Measurements from ENCODE around the gene UBE3D. TPM values are rescaled to one million over a fixed set of nuclear protein-coding genes. Genes with fewer than 3 reads are reported as not detected.

UBE3D gene
- total and polyA plus RNA-seq, 2 of the 4 experiments (the other 2 are of a cell fraction) = 3.2 to 6.3 TPM

DNA sequence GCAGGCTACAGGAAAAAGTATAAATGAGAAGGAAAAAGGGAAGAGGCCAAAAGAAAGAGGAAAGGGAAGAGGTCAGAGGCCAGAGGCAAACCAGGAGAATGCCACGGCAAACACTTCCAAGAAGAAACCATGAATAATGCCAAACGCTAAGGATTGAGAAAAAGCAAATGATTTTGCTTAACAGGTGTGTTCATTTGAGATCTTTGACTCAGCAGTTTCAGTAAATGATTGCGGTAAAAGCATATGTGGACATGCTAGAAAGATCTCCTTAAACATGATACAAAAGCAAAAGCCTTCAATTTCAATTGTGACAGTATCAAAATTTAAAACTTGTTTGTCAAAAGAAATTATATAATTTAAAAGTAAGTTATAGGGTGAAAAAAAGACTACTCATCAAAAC lies 70.6 kb downstream of the UBE3D start:
- ChIA-PET POLR2A (ENCODE audit: unreplicated experiment) (no interaction called here), CTCF (no interaction called here)
- Histone ChIP-seq H2AK9ac (replicated peaks; ENCODE audit: low read depth, low read length, poor library complexity) (no peak overlapping the region), H2AK5ac (ENCODE audit: low read depth, low read length) (no peak overlapping the region), H3K27me3 (ENCODE audit: control insufficient read depth, insufficient read depth, low read length) (no peaks in the 10 kb centered on the region), H2BK5ac (ENCODE audit: low read depth, low read length, poor library complexity, severe bottlenecking) (no peak overlapping the region), H3K18ac (ENCODE audit: low read depth, low read length) (no peak overlapping the region), H3K56ac (ENCODE audit: extremely low read depth, insufficient read depth, low read length) (no peak overlapping the region), H3K14ac (replicated peaks; ENCODE audit: low read depth, low read length) (no peak overlapping the region), H3K9me1 (ENCODE audit: insufficient read depth, low read length) (no peaks in the 10 kb centered on the region), H3K79me1 (ENCODE audit: low read depth in 1 of 2, low read length in 2 of 2) (no peaks in the 10 kb centered on the region; a peak in 1 of 4 replicates), H3K27ac (ENCODE audit: insufficient read depth, low read length) (no peak overlapping the region), H4K20me1 (ENCODE audit: insufficient read depth, low read length) (no peaks in the 10 kb centered on the region), H2AFZ (replicated peaks; ENCODE audit: low read length, poor library complexity) (no peak overlapping the region), H3K23ac (ENCODE audit: low read depth, low read length) (no peak overlapping the region), H3K9ac (ENCODE audit: low read depth, low read length) (no peak overlapping the region), H3K36me3 (ENCODE audit: control insufficient read depth, insufficient read depth, low read length) (no peaks in the 10 kb centered on the region), H3K4ac (ENCODE audit: low read depth, low read length) (no peak overlapping the region), H3K9me3 (ENCODE audit: control insufficient read depth, insufficient read depth, low read length) (no peaks in the 10 kb centered on the region), H3K4me2 (ENCODE audit: low read depth, low read length) (no peak overlapping the region), H4K91ac (ENCODE audit: insufficient read depth, low read depth, low read length) (no peak overlapping the region), H3K4me1 (ENCODE audit: control insufficient read depth, insufficient read depth, low read length) (no peaks in the 10 kb centered on the region), H4K5ac (ENCODE audit: low read depth, low read length) (no peak overlapping the region), H3K4me3 (ENCODE audit: insufficient read depth, low read depth, low read length) (no peak overlapping the region), H2BK120ac (ENCODE audit: low read depth, low read length) (no peak overlapping the region), H2BK15ac (ENCODE audit: low read depth, low read length) (no peak overlapping the region), H4K8ac (ENCODE audit: low read depth in 2 of 2, low read length in 2 of 2) (no peak overlapping the region), H2BK20ac (ENCODE audit: low read depth, low read length) (no peak overlapping the region)
- intact Hi-C loops (cut with micrococcal nuclease) = no loop called here
- no TSS peak for BruUV-seq (replicated peaks)
- DNase-seq = no peak
- no peak for ATAC-seq (ENCODE audit: low read depth)
- dilution Hi-C loops (cut with HindIII; ENCODE audit: low sequenced_read_pairs, unreplicated experiment) = no loop called here
- 100% methylated on average over 1 of the region's 3 CpGs; no CpG with 5 or more reads in 1 of the 2 experiments for WGBS, 2 experiments (ENCODE audit: extremely low coverage in 2 of 2, insufficient read length in 1 of 2)
- in situ Hi-C loops (cut with MboI; ENCODE audit: low sequenced_read_pairs) = no loop called here
- TF ChIP-seq MAFK (IDR thresholded peaks at IDR 0.05; ENCODE audit: low read depth, low read length) (no peak), RCOR1 (IDR thresholded peaks at IDR 0.05; ENCODE audit: insufficient replicate concordance, low read length) (no peak), FOS (IDR thresholded peaks at IDR 0.05; ENCODE audit: low read depth, low read length) (no peak), RAD21 (IDR thresholded peaks at IDR 0.05; ENCODE audit: low read length) (no peak), RFX5 (IDR thresholded peaks at IDR 0.05; ENCODE audit: low read depth, low read length) (no peak), POLR2A (IDR thresholded peaks at IDR 0.05; ENCODE audit: low read depth, low read length) (no peak), MXI1 (IDR thresholded peaks at IDR 0.05; ENCODE audit: borderline replicate concordance, low read depth, low read length) (no peak), BHLHE40 (IDR thresholded peaks at IDR 0.05; ENCODE audit: low read depth, low read length) (no peak), NFE2L2 (IDR thresholded peaks at IDR 0.05; ENCODE audit: low read depth, low read length) (no peak)
- TF ChIP-seq, protein P1, sequence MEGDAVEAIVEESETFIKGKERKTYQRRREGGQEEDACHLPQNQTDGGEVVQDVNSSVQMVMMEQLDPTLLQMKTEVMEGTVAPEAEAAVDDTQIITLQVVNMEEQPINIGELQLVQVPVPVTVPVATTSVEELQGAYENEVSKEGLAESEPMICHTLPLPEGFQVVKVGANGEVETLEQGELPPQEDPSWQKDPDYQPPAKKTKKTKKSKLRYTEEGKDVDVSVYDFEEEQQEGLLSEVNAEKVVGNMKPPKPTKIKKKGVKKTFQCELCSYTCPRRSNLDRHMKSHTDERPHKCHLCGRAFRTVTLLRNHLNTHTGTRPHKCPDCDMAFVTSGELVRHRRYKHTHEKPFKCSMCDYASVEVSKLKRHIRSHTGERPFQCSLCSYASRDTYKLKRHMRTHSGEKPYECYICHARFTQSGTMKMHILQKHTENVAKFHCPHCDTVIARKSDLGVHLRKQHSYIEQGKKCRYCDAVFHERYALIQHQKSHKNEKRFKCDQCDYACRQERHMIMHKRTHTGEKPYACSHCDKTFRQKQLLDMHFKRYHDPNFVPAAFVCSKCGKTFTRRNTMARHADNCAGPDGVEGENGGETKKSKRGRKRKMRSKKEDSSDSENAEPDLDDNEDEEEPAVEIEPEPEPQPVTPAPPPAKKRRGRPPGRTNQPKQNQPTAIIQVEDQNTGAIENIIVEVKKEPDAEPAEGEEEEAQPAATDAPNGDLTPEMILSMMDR (conservative IDR thresholded peaks at IDR 0.05; ENCODE audit: low read depth, low read length) = no peak
- TF ChIP-seq, protein P2, sequence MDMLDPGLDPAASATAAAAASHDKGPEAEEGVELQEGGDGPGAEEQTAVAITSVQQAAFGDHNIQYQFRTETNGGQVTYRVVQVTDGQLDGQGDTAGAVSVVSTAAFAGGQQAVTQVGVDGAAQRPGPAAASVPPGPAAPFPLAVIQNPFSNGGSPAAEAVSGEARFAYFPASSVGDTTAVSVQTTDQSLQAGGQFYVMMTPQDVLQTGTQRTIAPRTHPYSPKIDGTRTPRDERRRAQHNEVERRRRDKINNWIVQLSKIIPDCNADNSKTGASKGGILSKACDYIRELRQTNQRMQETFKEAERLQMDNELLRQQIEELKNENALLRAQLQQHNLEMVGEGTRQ (IDR thresholded peaks at IDR 0.05; ENCODE audit: low read depth, low read length) = no peak

All from IMR-90 (cell line).